NCI-H460 (cell line): ENCODE results near the gene TAPBPL. TPM values are rescaled to one million over a fixed set of nuclear protein-coding genes. Genes with fewer than 3 reads are reported as not detected.
"Not testable (repeated sequence)": the region's sequence is repeated elsewhere in the genome, so short reads cannot be mapped to it uniquely, and the experiment has no call there.

Experiments
- DNase-seq: peaks from one replicate; pipeline ENCODE4 v3.0.0-alpha.2; 2016; ENCODE audit warnings: low read depth; ENCODE audit errors: extremely low read depth
- polyA plus RNA-seq: library from polyadenylated mRNA; depleted of rRNA; stranded (reverse); fragments of >200 nt; gene quantifications from 2 replicates; pipeline ENCODE4 v1.2.3, GENCODE V29; 2014; cell fraction: nucleus; rRNA removed
- total RNA-seq: library from RNA; depleted of rRNA; stranded (reverse); fragments of >200 nt; shearing (Covaris generic); gene quantifications from 2 replicates; pipeline ENCODE4 v1.2.3, GENCODE V29; 2014; rRNA removed

The TAPBPL gene
- 3.2 and 3.9 TPM in 2 replicates for total RNA-seq
- 3.4 and 11.0 TPM in 2 replicates for polyA plus RNA-seq

- peak; percentile 51 for DNase-seq
Observed at GRCh38 chr12:6451348-6452244, at the start of gene TAPBPL. TSS of gene TAPBPL (plus strand) at chr12:6452042. CDS start at chr12:6452249, 207 bp downstream.

GRCh38 chr12:6404390-6404789, 47.5 kb upstream of the TAPBPL start:
- DNase-seq = no peak

GRCh38 chr12:6405963-6406362, 45.9 kb upstream of the TAPBPL start:
- DNase-seq = no peak

GRCh38 chr12:6407236-6407954, 44.4 kb upstream of the TAPBPL start:
- DNase-seq = no peak

GRCh38 chr12:6416596-6416995, 35.2 kb upstream of the TAPBPL start:
- no peak for DNase-seq

- DNase-seq = no peak
Observed at GRCh38 chr12:6418796-6419195, 33.0 kb upstream of the TAPBPL start.

- DNase-seq = no peak
Observed at GRCh38 chr12:6420364-6420763, 31.5 kb upstream of the TAPBPL start.

GRCh38 chr12:6423267-6424007, 28.4 kb upstream of the TAPBPL start:
- DNase-seq = peak; percentile 91

- no peak for DNase-seq
Observed at GRCh38 chr12:6424008-6424347, 27.9 kb upstream of the TAPBPL start.

- no peak for DNase-seq
Observed at GRCh38 chr12:6424866-6425265, 27.0 kb upstream of the TAPBPL start.

GRCh38 chr12:6425590-6426531, 26.0 kb upstream of the TAPBPL start:
- no peak for DNase-seq

- DNase-seq = no peak
Observed at GRCh38 chr12:6426882-6427671, 24.8 kb upstream of the TAPBPL start.

- not testable (repeated sequence) for DNase-seq
Observed at GRCh38 chr12:6427796-6428195, 24.0 kb upstream of the TAPBPL start.

GRCh38 chr12:6428326-6428725, 23.5 kb upstream of the TAPBPL start:
- no peak for DNase-seq

- DNase-seq = peak; percentile 99
Observed at GRCh38 chr12:6430124-6430989, 21.5 kb upstream of the TAPBPL start.

- DNase-seq = no peak
Observed at GRCh38 chr12:6432991-6433390, 18.9 kb upstream of the TAPBPL start.

- DNase-seq = no peak
Observed at GRCh38 chr12:6434205-6435140, 17.4 kb upstream of the TAPBPL start.
